Amygdala (tissue), 56 donors: ENCODE data around the gene MEG3.

ENCODE experiments used
- DNase-seq, 56 donors: peaks; one replicate each; lab custom pipeline; 2025; lab: John Stamatoyannopoulos, UW

Gene MEG3

GRCh38 chr14:100828031-100828769, 2.3 kb downstream of the MEG3 start:
- peak in 10 of 56 donors; percentile 6 to 50 (median 24) for DNase-seq

GRCh38 chr14:100830681-100831080, 4.8 kb downstream of the MEG3 start:
- DNase-seq: no peak

- no peak for DNase-seq
Observed at GRCh38 chr14:100832311-100832960, 6.5 kb downstream of the MEG3 start.

- DNase-seq: no peak
Observed at GRCh38 chr14:100834082-100834793, 8.3 kb downstream of the MEG3 start.

GRCh38 chr14:100834794-100835547, 9.1 kb downstream of the MEG3 start:
- no peak for DNase-seq

- DNase-seq: no peak
Observed at GRCh38 chr14:100835548-100836310, 9.8 kb downstream of the MEG3 start.

- no peak for DNase-seq
Observed at GRCh38 chr14:100836311-100836805, 10.4 kb downstream of the MEG3 start.

GRCh38 chr14:100836941-100837804, 11.3 kb downstream of the MEG3 start:
- no peak for DNase-seq

- DNase-seq: no peak
Observed at GRCh38 chr14:100837805-100838350, 12.0 kb downstream of the MEG3 start.

DNA sequence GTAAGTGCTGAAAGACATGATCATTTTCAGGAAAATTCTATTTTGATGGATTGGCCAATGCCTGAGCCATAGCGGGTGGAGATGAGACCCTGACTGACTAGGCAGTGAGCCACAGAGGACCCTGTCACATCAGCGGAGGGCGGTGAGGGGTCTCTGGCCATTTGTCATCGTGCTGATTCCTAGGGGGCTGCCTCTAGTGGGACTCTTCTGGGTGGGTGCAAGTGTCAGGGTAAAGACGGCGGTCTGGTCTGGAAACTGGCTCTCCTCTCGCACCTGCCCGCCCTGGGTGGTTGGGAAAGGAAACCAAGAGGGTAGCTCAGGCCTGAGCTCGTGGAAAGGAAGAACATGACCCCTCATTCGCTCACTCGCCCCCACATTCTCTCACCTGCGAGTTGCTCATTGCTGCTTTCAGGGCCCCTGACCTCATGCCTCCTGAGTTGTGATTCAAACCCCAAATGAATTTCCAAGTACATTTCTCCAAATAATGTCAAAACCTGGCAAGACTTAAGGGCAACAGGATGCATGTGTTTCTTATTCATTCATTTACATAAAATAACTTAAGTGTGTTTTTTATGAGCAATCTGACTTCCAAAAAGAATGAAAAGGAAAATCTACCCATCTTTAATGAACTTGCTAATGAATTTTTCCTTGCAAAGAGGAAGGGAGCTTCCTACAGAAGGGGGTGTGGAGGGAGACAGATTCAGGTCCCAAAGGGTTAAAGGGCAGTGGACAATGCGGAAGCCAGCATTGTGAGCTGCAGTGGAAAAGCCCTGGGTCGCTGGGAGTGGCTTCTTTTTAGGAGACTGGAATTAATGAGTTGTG, 12.8 kb downstream of the MEG3 start:
- DNase-seq: no peak

DNA sequence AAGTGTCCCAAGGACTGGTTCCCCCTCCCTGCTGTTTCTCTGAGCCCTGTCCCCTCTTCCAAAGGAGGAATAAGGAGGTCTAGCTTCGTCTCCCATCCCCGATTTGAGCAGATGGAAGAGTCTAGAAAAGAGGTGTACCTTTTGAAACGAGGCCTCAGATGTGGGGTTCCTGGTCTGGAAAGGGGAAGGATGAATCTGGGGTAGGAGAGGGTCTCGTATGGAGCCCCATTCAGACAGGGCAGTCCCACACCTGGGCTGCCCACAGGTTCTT, 13.3 kb downstream of the MEG3 start:
- DNase-seq: no peak

DNA sequence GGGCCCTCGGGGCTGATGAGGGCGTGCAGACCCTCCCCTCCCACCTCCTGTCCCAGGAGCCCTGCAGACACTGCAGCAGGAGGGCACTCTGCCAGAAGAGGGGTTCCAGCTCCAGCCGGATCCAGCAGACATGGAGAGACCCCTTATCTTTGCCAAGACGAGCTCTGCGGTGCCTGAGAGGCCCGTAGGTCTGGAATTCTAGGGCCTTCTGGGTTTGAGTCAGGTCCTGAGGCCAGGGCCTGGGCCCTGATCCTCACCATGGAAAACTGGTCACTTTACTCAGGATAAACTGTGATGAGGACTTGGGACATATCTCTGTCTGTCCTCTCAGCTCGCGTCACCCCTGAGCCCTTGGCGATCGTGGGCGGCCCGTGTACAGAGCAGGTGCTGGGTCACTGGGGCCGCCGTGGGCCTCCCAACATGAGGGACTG, 13.8 kb downstream of the MEG3 start:
- DNase-seq: no peak

GRCh38 chr14:100840286-100841065, 14.6 kb downstream of the MEG3 start:
- DNase-seq: no peak

DNA sequence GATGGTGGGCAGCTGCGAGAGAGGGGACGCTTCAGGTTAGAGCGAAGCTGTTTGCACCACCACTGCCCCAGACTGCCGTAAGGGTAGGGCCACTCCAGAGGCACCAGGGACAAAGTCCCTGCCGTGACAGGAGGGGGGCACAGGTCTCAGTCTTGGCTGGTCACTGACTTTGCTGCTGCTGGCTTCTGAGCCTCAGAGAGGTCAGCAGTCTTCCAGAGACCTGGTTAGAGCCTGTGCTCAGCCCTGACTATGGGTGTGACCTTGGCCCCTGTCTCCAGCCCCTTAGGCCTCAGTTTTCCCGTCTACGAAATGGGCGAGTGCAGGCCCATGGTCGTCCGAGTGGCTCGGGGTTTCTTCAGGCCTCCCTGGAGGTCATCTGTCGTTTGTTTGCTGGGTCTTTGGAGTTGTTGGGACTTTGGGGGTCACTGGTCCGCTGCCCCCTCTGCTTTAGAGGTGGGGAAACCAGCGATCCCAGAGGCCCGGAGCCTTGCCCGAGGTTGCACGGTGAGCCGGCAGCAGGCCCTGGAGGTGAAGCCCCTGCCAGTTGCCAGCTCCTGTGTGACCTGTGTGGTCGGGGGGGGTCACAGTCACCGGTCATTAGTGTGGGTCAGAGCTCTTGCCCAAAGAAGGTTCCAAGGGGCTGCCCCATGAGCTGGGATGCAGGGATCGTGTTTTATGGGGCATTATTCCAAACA, 15.3 kb downstream of the MEG3 start:
- DNase-seq: no peak

GRCh38 chr14:100841761-100842403, 16.0 kb downstream of the MEG3 start:
- DNase-seq: no peak

- peak in 4 of 56 donors; percentile 9 to 31 (median 24) for DNase-seq
Observed at GRCh38 chr14:100842799-100843198, 16.9 kb downstream of the MEG3 start.
